ENCODE measurements around the gene ARMH1. TPM values are rescaled to one million over a fixed set of nuclear protein-coding genes. Genes with fewer than 3 reads are reported as not detected.

ARMH1 gene
- total RNA-seq, 1 donor from 2014 or later = 3.0 TPM

DNA sequence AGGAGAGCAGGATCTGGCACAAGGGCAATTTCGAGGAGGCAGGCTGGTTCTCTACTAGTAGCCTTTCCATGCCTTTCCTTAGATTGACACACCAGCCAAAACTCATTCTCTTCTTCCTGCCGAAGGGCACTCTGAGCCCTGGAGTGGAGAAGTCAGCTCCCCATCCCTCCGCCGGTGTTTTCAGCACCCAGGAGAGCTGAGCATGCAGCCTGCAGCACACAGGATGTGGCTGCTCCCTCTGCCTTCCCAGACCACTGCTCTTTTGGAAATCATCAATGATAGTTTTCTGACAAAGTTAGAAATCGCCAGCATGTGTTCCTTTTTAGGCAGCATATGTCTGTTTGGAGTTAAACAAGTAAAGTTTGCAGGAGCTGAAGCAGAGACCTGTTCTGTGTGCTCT is 44.8 kb downstream of the ARMH1 start:
- Mint-ChIP-seq H3K36me3 (ENCODE audit: unreplicated experiment) (no peaks in the 10 kb centered on the region), H3K27me3 (ENCODE audit: unreplicated experiment) (peaks cover 19% of the 10 kb centered on the region), H3K4me3 (ENCODE audit: unreplicated experiment) (no peak overlapping the region), H3K9me3 (ENCODE audit: unreplicated experiment) (no peaks in the 10 kb centered on the region), H3K27ac (ENCODE audit: unreplicated experiment) (no peak overlapping the region), H3K4me1 (ENCODE audit: unreplicated experiment) (peaks cover 6% of the 10 kb centered on the region)
- TF ChIP-seq, protein P1, sequence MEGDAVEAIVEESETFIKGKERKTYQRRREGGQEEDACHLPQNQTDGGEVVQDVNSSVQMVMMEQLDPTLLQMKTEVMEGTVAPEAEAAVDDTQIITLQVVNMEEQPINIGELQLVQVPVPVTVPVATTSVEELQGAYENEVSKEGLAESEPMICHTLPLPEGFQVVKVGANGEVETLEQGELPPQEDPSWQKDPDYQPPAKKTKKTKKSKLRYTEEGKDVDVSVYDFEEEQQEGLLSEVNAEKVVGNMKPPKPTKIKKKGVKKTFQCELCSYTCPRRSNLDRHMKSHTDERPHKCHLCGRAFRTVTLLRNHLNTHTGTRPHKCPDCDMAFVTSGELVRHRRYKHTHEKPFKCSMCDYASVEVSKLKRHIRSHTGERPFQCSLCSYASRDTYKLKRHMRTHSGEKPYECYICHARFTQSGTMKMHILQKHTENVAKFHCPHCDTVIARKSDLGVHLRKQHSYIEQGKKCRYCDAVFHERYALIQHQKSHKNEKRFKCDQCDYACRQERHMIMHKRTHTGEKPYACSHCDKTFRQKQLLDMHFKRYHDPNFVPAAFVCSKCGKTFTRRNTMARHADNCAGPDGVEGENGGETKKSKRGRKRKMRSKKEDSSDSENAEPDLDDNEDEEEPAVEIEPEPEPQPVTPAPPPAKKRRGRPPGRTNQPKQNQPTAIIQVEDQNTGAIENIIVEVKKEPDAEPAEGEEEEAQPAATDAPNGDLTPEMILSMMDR (IDR thresholded peaks at IDR 0.05) = no peak
- no peak for DNase-seq (ENCODE audit: extremely low spot score, unreplicated experiment)

DNA sequence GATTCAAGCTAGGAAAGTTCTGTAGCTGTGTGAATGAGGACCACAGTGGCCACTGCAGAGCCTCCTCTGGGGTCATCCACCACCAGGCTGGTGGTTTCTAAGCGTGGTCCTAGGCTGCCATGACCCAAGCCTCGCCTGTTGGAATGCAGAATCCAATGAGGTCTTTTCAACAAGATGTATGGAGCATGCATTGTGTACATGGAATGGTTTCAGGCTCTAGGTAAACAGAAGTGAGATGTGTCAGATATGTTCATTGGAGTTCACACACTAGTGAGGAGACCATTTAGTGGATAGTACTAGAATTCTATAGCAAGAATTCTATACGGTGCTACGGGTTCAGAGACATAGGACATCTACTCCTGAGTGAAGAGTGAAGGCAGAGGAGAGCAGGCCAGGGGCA is 45.8 kb downstream of the ARMH1 start:
- Mint-ChIP-seq H3K27ac (ENCODE audit: unreplicated experiment) (no peak overlapping the region), H3K9me3 (ENCODE audit: unreplicated experiment) (no peaks in the 10 kb centered on the region), H3K27me3 (ENCODE audit: unreplicated experiment) (peaks cover 19% of the 10 kb centered on the region), H3K4me3 (ENCODE audit: unreplicated experiment) (no peak overlapping the region), H3K4me1 (ENCODE audit: unreplicated experiment) (peaks cover 4% of the 10 kb centered on the region), H3K36me3 (ENCODE audit: unreplicated experiment) (no peaks in the 10 kb centered on the region)
- TF ChIP-seq, protein P1 (IDR thresholded peaks at IDR 0.05) = no peak
- no peak for DNase-seq (ENCODE audit: extremely low spot score, unreplicated experiment)

DNA sequence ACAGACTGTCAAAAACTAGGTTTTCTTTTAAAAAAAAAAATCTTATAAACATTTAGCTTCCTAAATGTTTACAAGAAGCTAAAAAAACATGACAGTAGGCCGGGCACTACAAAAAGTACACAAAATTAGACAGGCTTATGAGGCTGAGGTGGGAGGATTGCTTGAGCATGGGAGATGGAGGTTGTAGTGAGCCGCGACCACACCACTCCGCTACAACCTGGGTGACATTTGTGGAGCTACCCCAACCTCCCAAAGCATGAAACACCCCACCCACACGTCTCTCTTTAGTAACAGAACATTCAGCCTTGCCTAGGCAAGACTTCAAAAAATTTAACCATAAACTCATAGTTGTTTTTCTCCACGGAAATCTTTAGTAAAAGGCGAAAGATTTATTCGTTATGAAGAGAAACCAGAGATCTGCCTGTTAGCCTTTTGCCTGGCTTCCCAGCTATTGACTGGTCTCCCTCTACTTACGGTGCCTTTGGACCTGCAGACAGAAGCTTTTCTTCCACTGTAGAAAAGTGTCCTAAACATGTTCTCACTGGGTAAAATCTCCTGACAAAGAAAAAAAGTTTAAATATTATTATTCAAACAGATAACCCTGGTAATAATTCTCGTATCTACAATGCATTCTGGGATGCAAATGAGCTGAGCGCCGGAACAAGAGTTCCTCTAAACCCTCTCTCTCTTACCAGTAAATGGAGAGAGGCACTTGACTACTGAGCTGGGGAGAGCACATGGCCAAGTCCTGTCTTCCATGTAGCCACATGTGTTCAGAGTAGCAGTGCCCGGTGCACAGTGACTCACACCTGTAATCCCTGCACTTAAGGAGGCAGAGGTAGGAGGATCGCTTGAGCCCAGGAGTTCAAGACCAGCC is 47.2 kb downstream of the ARMH1 start:
- no peaks in the 10 kb centered on the region for H3K9me3 Mint-ChIP-seq (ENCODE audit: unreplicated experiment)
- H3K27me3 Mint-ChIP-seq (ENCODE audit: unreplicated experiment) = peaks cover 9% of the 10 kb centered on the region
- H3K4me1 Mint-ChIP-seq (ENCODE audit: unreplicated experiment) = peaks cover 4% of the 10 kb centered on the region
- no peak for DNase-seq (ENCODE audit: extremely low spot score, unreplicated experiment)
- H3K27ac Mint-ChIP-seq (ENCODE audit: unreplicated experiment) = peak overlapping the region; percentile 20
- no peaks in the 10 kb centered on the region for H3K36me3 Mint-ChIP-seq (ENCODE audit: unreplicated experiment)
- no peak overlapping the region for H3K4me3 Mint-ChIP-seq (ENCODE audit: unreplicated experiment)
- TF ChIP-seq, protein P1 (IDR thresholded peaks at IDR 0.05) = no peak

DNA sequence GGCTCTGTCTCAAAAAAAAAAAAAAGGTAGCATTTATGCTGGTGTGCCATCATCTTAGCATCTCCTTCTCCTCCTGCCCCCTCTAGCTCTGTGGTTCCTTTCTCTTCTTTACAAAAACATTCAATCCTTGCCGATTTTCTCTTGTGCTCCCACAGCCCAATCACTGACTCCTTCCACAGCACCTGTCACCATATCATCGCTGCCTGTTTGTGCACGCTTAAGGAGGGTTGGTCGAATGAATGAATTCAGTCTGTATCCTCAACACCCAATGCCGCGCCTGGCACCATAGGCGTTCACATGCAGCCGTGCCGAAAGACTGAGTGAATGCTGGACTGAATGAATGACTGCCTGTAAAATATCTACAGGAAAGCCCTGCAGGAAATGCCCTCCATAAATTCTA is 48.5 kb downstream of the ARMH1 start:
- H3K27me3 Mint-ChIP-seq (ENCODE audit: unreplicated experiment) = peaks cover 2% of the 10 kb centered on the region
- TF ChIP-seq, protein P1 (IDR thresholded peaks at IDR 0.05) = no peak
- no peaks in the 10 kb centered on the region for H3K36me3 Mint-ChIP-seq (ENCODE audit: unreplicated experiment)
- no peak overlapping the region for H3K27ac Mint-ChIP-seq (ENCODE audit: unreplicated experiment)
- H3K4me3 Mint-ChIP-seq (ENCODE audit: unreplicated experiment) = no peak overlapping the region
- no peak for DNase-seq (ENCODE audit: extremely low spot score, unreplicated experiment)
- peaks cover 4% of the 10 kb centered on the region for H3K4me1 Mint-ChIP-seq (ENCODE audit: unreplicated experiment)
- no peaks in the 10 kb centered on the region for H3K9me3 Mint-ChIP-seq (ENCODE audit: unreplicated experiment)

DNA sequence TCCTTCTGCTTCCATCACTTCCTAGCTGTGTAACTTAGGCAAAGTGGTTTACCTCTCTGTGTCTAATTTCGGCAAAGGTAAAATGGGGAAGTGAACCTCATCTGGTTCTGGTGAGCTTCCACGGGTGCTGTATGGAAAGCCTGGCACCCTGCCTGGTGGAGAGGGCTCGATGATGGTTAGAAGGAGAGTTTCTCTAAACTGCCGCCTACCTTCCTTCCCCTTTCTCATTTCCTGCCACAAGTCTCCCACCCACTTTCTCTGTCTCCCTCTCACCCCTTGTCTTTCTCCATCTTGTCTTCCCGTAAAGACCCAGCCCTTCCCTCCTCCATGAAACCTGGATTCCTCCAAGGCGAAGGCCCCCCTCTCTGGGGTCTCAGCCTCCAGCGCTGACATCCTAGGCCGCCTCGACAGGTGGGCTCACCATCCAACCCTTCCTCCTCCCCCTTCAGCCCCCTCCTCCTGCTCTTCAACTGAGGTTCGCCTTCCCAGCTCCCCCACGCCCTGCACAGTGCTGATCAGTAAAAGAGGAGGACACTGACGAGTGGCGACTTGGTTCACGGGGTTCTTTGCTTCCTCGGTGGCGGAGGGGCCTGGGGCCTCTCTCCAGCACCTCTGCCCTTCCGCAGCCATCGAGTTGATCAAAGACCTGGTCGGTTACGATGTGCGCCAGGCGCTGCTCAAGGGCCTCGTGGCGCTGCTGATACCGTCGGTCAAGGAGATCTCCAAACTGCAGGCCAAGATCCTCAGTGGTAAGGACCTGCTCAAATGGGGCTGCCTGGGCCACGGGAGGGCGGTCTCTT is 49.2 kb downstream of the ARMH1 start:
- H3K27ac Mint-ChIP-seq (ENCODE audit: unreplicated experiment) = no peak overlapping the region
- H3K4me3 Mint-ChIP-seq (ENCODE audit: unreplicated experiment) = no peak overlapping the region
- peaks cover 4% of the 10 kb centered on the region for H3K4me1 Mint-ChIP-seq (ENCODE audit: unreplicated experiment)
- DNase-seq (ENCODE audit: extremely low spot score, unreplicated experiment) = no peak
- H3K36me3 Mint-ChIP-seq (ENCODE audit: unreplicated experiment) = no peaks in the 10 kb centered on the region
- TF ChIP-seq, protein P1 (IDR thresholded peaks at IDR 0.05) = no peak
- H3K9me3 Mint-ChIP-seq (ENCODE audit: unreplicated experiment) = no peaks in the 10 kb centered on the region
- H3K27me3 Mint-ChIP-seq (ENCODE audit: unreplicated experiment) = no peaks in the 10 kb centered on the region
